Left forelimb (tissue), 1 donor: ENCODE data around the gene ELF1.
"Not testable (repeated sequence)": the region's sequence is repeated elsewhere in the genome, so short reads cannot be mapped to it uniquely, and the experiment has no call there.

Experiments used
- DNase-seq: peaks from one replicate; pipeline ENCODE4 v3.0.0-alpha.2; 2018; ENCODE audit warnings: low spot score

The ELF1 gene

GRCh38 chr13:40933508-40934204 is 85.5 kb downstream of the ELF1 start:
- DNase-seq = no peak

- DNase-seq = no peak
Measured at GRCh38 chr13:40932252-40932651, 86.9 kb downstream of the ELF1 start.

GRCh38 chr13:40931719-40932118 is 87.4 kb downstream of the ELF1 start:
- no peak for DNase-seq

- DNase-seq = not testable (repeated sequence)
Measured at GRCh38 chr13:40929883-40930282, 89.2 kb downstream of the ELF1 start.

GRCh38 chr13:40928980-40929379 is 90.1 kb downstream of the ELF1 start:
- DNase-seq = no peak

- no peak for DNase-seq
Measured at GRCh38 chr13:40927929-40928328, 91.2 kb downstream of the ELF1 start.

GRCh38 chr13:40923867-40924266 is 95.2 kb downstream of the ELF1 start:
- DNase-seq = no peak

- DNase-seq = no peak
Measured at GRCh38 chr13:40922437-40923040, 96.6 kb downstream of the ELF1 start.

- no peak for DNase-seq
Measured at GRCh38 chr13:40920826-40921225, 98.3 kb downstream of the ELF1 start.

- not testable (repeated sequence) for DNase-seq
Measured at GRCh38 chr13:40919901-40920300, 99.2 kb downstream of the ELF1 start.

- no peak for DNase-seq
Measured at GRCh38 chr13:40916207-40916998, 102.7 kb downstream of the ELF1 start.

GRCh38 chr13:40914863-40915262 is 104.3 kb downstream of the ELF1 start:
- DNase-seq = not testable (repeated sequence)

- DNase-seq = no peak
Measured at GRCh38 chr13:40911341-40911740, 107.8 kb downstream of the ELF1 start.

- no peak for DNase-seq
Measured at GRCh38 chr13:40910324-40911050, 108.6 kb downstream of the ELF1 start.

- DNase-seq = not testable (repeated sequence)
Measured at GRCh38 chr13:40909541-40910200, 109.4 kb downstream of the ELF1 start.

- DNase-seq = no peak
Measured at GRCh38 chr13:40908546-40908945, 110.6 kb downstream of the ELF1 start.

GRCh38 chr13:40901032-40901431 is 118.1 kb downstream of the ELF1 start:
- not testable (repeated sequence) for DNase-seq

GRCh38 chr13:40900568-40900967 is 118.5 kb downstream of the ELF1 start:
- DNase-seq = not testable (repeated sequence)

GRCh38 chr13:40897053-40897452 is 122.1 kb downstream of the ELF1 start:
- DNase-seq = no peak

GRCh38 chr13:40895227-40896184 is 123.6 kb downstream of the ELF1 start:
- no peak for DNase-seq

- not testable (repeated sequence) for DNase-seq
Measured at GRCh38 chr13:40893573-40893972, 125.5 kb downstream of the ELF1 start.
